Uterus (tissue), 4 donors: ENCODE data around the gene DRD2. TPM values are rescaled to one million over a fixed set of nuclear protein-coding genes. Genes with fewer than 3 reads are reported as not detected.

Experiments
- DNase-seq, 2 donors: peaks; one replicate each; pipeline ENCODE4 v3.0.0-alpha.2; 2019 to 2020
- H3K27ac ChIP-seq, 2 donors: fragments of 200-600 bp; sonication (generic); 1 replicate in 1 of 2; 2 replicates in 1 of 2; pipeline ENCODE4 v1.5.1; 2016 to 2018
- H3K27me3 ChIP-seq, 2 donors: fragments of 200-600 bp; sonication (generic); one replicate each; pipeline ENCODE4 v1.5.1; 2018 to 2019; ENCODE audit warnings: control low read depth in 1 of 2
- H3K36me3 ChIP-seq, 2 donors: fragments of 200-600 bp; sonication (generic); one replicate each; pipeline ENCODE4 v1.5.1; 2019; ENCODE audit warnings: control low read depth in 1 of 2
- H3K4me1 ChIP-seq, 2 donors: fragments of 200-600 bp; sonication (generic); one replicate each; pipeline ENCODE4 v1.5.1; 2018 to 2019; ENCODE audit warnings: control low read depth in 1 of 2
- H3K4me3 ChIP-seq, 2 donors: fragments of 200-600 bp; sonication (generic); 1 replicate in 1 of 2; 2 replicates in 1 of 2; pipeline ENCODE4 v1.5.1; 2018 to 2019; ENCODE audit warnings: mild to moderate bottlenecking in 1 of 2
- H3K9me3 ChIP-seq, 2 donors: fragments of 200-600 bp; sonication (generic); one replicate each; pipeline ENCODE4 v1.5.1; 2019; ENCODE audit warnings: control low read depth in 1 of 2
- POLR2A ChIP-seq, 2 donors: fragments of 450-650 bp; IDR thresholded peaks; one replicate each; pipeline ENCODE4 v1.6.1; 2016; ENCODE audit warnings: antibody characterized with exemption in 2 of 2, mild to moderate bottlenecking in 1 of 2, moderate library complexity in 1 of 2
- intact Hi-C: fragments of 100-400 bp; cut with DNase I; formaldehyde crosslinking; loops from one replicate; pipeline ENCODE4 v1.15.1; 2023; ENCODE audit warnings: low total_unique reads
- total RNA-seq, 4 donors: library from RNA; depleted of rRNA in 3 of 4; stranded (reverse); fragments of >200 nt in 3 of 4; gene quantifications; one replicate each; pipeline versions ENCODE4 v1.1.0 to v1.2.4, GENCODE V29; 2014 to 2023
- TF ChIP-seq, protein P1 (sequence below), 4 experiments: fragments of 200-600 bp in 2 of 4; fragments of 450-650 bp in 2 of 4; sonication (generic) in 2 of 4; IDR thresholded peaks; one replicate each; pipeline ENCODE4 v1.5.1; 2016 to 2019; ENCODE audit warnings: antibody characterized with exemption in 4 of 4, mild to moderate bottlenecking in 2 of 4, moderate library complexity in 1 of 4
- donor health status: DM: yes; HTN: yes; CAD: no.

DRD2 gene
- total RNA-seq, 4 donors from 2014 or later, result not detected

- TF ChIP-seq POLR2A (IDR thresholded peaks at IDR 0.05), result no peak
- TF ChIP-seq, protein P1, sequence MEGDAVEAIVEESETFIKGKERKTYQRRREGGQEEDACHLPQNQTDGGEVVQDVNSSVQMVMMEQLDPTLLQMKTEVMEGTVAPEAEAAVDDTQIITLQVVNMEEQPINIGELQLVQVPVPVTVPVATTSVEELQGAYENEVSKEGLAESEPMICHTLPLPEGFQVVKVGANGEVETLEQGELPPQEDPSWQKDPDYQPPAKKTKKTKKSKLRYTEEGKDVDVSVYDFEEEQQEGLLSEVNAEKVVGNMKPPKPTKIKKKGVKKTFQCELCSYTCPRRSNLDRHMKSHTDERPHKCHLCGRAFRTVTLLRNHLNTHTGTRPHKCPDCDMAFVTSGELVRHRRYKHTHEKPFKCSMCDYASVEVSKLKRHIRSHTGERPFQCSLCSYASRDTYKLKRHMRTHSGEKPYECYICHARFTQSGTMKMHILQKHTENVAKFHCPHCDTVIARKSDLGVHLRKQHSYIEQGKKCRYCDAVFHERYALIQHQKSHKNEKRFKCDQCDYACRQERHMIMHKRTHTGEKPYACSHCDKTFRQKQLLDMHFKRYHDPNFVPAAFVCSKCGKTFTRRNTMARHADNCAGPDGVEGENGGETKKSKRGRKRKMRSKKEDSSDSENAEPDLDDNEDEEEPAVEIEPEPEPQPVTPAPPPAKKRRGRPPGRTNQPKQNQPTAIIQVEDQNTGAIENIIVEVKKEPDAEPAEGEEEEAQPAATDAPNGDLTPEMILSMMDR (IDR thresholded peaks at IDR 0.05), result no peak
- Histone ChIP-seq H3K27ac (no peak overlapping the region), H3K4me3 (no peak overlapping the region), H3K9me3 (no peaks in the 10 kb centered on the region), H3K4me1 (no peaks in the 10 kb centered on the region), H3K36me3 (no peaks in the 10 kb centered on the region), H3K27me3 (no peaks in the 10 kb centered on the region)
- intact Hi-C loops, result no loop called here
- DNase-seq, result no peak
These were observed 9.0 kb upstream of the DRD2 start for GRCh38 chr11:113484223-113484622.

GRCh38 chr11:113481672-113482071 is 6.5 kb upstream of the DRD2 start:
- H3K27ac ChIP-seq, result no peak overlapping the region
- H3K4me3 ChIP-seq, result no peak overlapping the region
- TF ChIP-seq, protein P1 (IDR thresholded peaks at IDR 0.05), result no peak
- no peak for TF ChIP-seq POLR2A (IDR thresholded peaks at IDR 0.05)
- H3K36me3 ChIP-seq, result no peaks in the 10 kb centered on the region
- intact Hi-C loops, result no loop called here
- no peaks in the 10 kb centered on the region for H3K27me3 ChIP-seq
- DNase-seq, result no peak
- no peaks in the 10 kb centered on the region for H3K4me1 ChIP-seq
- H3K9me3 ChIP-seq, result no peaks in the 10 kb centered on the region

GRCh38 chr11:113481226-113481625 is 6.0 kb upstream of the DRD2 start:
- no peak for DNase-seq
- Histone ChIP-seq H3K27me3 (no peaks in the 10 kb centered on the region), H3K4me3 (no peak overlapping the region), H3K27ac (no peak overlapping the region), H3K4me1 (no peaks in the 10 kb centered on the region), H3K9me3 (no peaks in the 10 kb centered on the region), H3K36me3 (no peaks in the 10 kb centered on the region)
- no peak for TF ChIP-seq POLR2A (IDR thresholded peaks at IDR 0.05)
- TF ChIP-seq, protein P1 (IDR thresholded peaks at IDR 0.05), result no peak
- intact Hi-C loops, result no loop called here

- DNase-seq, result no peak
These were observed 2.1 kb upstream of the DRD2 start for GRCh38 chr11:113477321-113477720.

GRCh38 chr11:113476553-113476952 is 1.4 kb upstream of the DRD2 start:
- TF ChIP-seq POLR2A (IDR thresholded peaks at IDR 0.05), result no peak
- TF ChIP-seq, protein P1 (IDR thresholded peaks at IDR 0.05), result no peak
- no peaks in the 10 kb centered on the region for H3K36me3 ChIP-seq
- no peak overlapping the region for H3K4me3 ChIP-seq
- intact Hi-C loops, result no loop called here
- no peaks in the 10 kb centered on the region for H3K9me3 ChIP-seq
- no peaks in the 10 kb centered on the region for H3K4me1 ChIP-seq
- H3K27me3 ChIP-seq, result peaks cover 0 to 4% of the 10 kb centered on the region in 2 donors
- H3K27ac ChIP-seq, result no peak overlapping the region
- DNase-seq, result no peak

More at GRCh38 chr11:113477321-113477720, 2.1 kb upstream of the DRD2 start:
- Histone ChIP-seq H3K9me3 (no peaks in the 10 kb centered on the region), H3K27me3 (peaks cover 0 to 4% of the 10 kb centered on the region in 2 donors), H3K27ac (no peak overlapping the region), H3K36me3 (no peaks in the 10 kb centered on the region), H3K4me3 (no peak overlapping the region), H3K4me1 (no peaks in the 10 kb centered on the region)
- intact Hi-C loops, result no loop called here
- TF ChIP-seq POLR2A (IDR thresholded peaks at IDR 0.05), result no peak
